ENCODE results near the gene NNAT. TPM values are rescaled to one million over a fixed set of nuclear protein-coding genes. Genes with fewer than 3 reads are reported as not detected.
A peak's percentile ranks its signal among the peaks of the same experiment; 100 is the strongest.

Gene NNAT
- total RNA-seq, 1 experiment from 2014 or later = not detected

DNA sequence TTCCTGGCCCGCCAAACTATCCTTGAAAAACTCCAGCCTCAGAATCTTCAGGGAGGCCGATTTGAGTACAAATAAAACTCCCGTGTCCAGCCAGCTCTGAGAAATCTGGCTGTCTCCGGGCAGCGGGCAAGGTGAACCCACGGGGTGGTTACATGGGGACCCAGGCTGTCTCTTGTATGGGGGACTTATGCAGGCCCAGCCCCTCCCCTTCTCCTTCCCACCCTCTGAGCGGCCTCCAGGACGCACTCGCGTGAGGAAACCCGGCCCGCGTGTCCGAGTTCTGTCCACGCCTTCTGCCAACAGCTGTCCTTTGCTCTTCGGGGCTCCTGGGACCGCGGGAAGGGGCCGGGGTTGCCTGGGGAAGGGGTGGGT is 43.0 kb downstream of the NNAT start:
- intact Hi-C loops (cut with micrococcal nuclease; ENCODE audit: unreplicated experiment) = loop anchor here (2.0 to 10.0 kb wide), 7 partner anchors 341 to 843 kb away; partner anchors contain the start of genes TGM2 and VSTM2L
- DNase-seq = no peak
- Histone ChIP-seq H3F3A (ENCODE audit: insufficient read depth, low read depth) (no peaks in the 10 kb centered on the region), H3K9me3 (ENCODE audit: insufficient read depth, low read depth) (no peaks in the 10 kb centered on the region), H3K36me3 (ENCODE audit: low read depth) (no peaks in the 10 kb centered on the region), H3K9me2 (ENCODE audit: insufficient read depth) (no peaks in the 10 kb centered on the region), H2AFZ (no peak overlapping the region), H3K27me3 (ENCODE audit: insufficient read depth, low read depth) (peaks cover 43% of the 10 kb centered on the region), H3K27ac (no peak overlapping the region), H3K79me2 (ENCODE audit: low read depth) (no peaks in the 10 kb centered on the region), H4K20me1 (ENCODE audit: insufficient read depth) (peaks cover 4% of the 10 kb centered on the region; the same call in 1 of the 2 replicates), H3K4me2 (peak overlapping the region; percentile 68), H3K4me3 (no peak overlapping the region), H3K4me1 (replicated peaks; ENCODE audit: insufficient read depth) (no peaks in the 10 kb centered on the region)
- BruUV-seq (replicated peaks) = no TSS peak
- POLR2A ChIA-PET (ENCODE audit: unreplicated experiment) = no interaction called here
- no peak for TF ChIP-seq EZH2 (IDR thresholded peaks at IDR 0.05; ENCODE audit: low read depth)
- TF ChIP-seq, protein P1, sequence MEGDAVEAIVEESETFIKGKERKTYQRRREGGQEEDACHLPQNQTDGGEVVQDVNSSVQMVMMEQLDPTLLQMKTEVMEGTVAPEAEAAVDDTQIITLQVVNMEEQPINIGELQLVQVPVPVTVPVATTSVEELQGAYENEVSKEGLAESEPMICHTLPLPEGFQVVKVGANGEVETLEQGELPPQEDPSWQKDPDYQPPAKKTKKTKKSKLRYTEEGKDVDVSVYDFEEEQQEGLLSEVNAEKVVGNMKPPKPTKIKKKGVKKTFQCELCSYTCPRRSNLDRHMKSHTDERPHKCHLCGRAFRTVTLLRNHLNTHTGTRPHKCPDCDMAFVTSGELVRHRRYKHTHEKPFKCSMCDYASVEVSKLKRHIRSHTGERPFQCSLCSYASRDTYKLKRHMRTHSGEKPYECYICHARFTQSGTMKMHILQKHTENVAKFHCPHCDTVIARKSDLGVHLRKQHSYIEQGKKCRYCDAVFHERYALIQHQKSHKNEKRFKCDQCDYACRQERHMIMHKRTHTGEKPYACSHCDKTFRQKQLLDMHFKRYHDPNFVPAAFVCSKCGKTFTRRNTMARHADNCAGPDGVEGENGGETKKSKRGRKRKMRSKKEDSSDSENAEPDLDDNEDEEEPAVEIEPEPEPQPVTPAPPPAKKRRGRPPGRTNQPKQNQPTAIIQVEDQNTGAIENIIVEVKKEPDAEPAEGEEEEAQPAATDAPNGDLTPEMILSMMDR (conservative IDR thresholded peaks at IDR 0.05) = no peak
- CTCF ChIA-PET = interaction anchor here (0.6 to 1.4 kb wide), 5 partner anchors 478 to 657 kb away, joined by 3 to 6 read pairs (median 5); no protein-coding TSS in a partner anchor

DNA sequence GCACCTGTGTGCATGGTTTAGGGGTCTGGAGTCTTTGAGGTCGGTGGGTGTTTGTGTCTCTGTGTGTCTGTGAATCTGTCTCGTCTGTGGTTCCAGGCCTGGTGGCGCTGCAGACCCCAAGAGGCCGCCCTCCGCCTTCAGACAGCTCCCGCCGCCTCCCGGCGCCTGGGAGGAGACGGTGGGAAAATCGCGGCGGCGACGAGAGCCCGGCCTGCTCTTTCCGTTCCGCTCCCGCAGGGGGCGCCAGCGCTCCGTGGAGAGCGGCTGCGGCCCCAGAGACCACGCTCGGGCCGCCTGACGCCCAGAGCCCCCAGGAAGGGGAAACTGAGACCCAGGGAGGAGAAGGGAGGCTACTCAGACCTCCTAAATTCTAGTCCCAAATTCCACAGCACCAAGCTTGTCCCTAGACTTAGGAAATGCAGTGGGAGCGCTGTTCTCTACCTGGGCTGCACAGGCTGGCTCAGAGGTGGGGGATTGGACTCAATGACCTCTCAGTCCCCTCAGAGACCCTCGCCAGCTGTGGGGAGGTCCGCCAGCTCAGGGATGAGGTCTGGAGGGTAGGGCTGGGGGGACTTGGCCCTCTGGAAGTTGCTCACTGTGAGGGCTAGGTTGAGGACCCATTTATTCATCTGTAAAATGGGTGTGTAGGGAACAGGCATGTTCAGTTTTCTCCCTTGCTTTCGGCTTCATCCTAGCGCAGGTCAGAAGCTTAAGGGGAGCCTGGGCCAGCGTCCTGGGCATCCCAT is 43.5 kb downstream of the NNAT start:
- no peaks in the 10 kb centered on the region for H3K9me2 ChIP-seq (ENCODE audit: insufficient read depth)
- BruUV-seq (replicated peaks) = no TSS peak
- H3K4me3 ChIP-seq = no peak overlapping the region
- no peaks in the 10 kb centered on the region for H3K36me3 ChIP-seq (ENCODE audit: low read depth)
- H3K9me3 ChIP-seq (ENCODE audit: insufficient read depth, low read depth) = no peaks in the 10 kb centered on the region
- DNase-seq = peak in 1 of 2 experiments; percentile 61
- intact Hi-C loops (cut with micrococcal nuclease; ENCODE audit: unreplicated experiment) = loop anchor here (2.0 to 10.0 kb wide), 7 partner anchors 340 to 843 kb away; partner anchors contain the start of genes TGM2 and VSTM2L
- H2AFZ ChIP-seq = no peak overlapping the region
- H3K79me2 ChIP-seq (ENCODE audit: low read depth) = no peaks in the 10 kb centered on the region
- peaks cover 4% of the 10 kb centered on the region; the same call in 1 of the 2 replicates for H4K20me1 ChIP-seq (ENCODE audit: insufficient read depth)
- H3K4me2 ChIP-seq = peak overlapping the region; percentile 68
- ChIA-PET CTCF (interaction anchor here (0.6 to 1.4 kb wide), 7 partner anchors 428 to 657 kb away, joined by 3 to 11 read pairs (median 5); no protein-coding TSS in a partner anchor), POLR2A (ENCODE audit: unreplicated experiment) (no interaction called here)
- H3K27ac ChIP-seq = no peak overlapping the region
- no peaks in the 10 kb centered on the region for H3K4me1 ChIP-seq (replicated peaks; ENCODE audit: insufficient read depth)
- no peaks in the 10 kb centered on the region for H3F3A ChIP-seq (ENCODE audit: insufficient read depth, low read depth)
- H3K27me3 ChIP-seq (ENCODE audit: insufficient read depth, low read depth) = peaks cover 49% of the 10 kb centered on the region
- no peak for TF ChIP-seq EZH2 (IDR thresholded peaks at IDR 0.05; ENCODE audit: low read depth)
- TF ChIP-seq, protein P1 (conservative IDR thresholded peaks at IDR 0.05) = peak; percentile 95

DNA sequence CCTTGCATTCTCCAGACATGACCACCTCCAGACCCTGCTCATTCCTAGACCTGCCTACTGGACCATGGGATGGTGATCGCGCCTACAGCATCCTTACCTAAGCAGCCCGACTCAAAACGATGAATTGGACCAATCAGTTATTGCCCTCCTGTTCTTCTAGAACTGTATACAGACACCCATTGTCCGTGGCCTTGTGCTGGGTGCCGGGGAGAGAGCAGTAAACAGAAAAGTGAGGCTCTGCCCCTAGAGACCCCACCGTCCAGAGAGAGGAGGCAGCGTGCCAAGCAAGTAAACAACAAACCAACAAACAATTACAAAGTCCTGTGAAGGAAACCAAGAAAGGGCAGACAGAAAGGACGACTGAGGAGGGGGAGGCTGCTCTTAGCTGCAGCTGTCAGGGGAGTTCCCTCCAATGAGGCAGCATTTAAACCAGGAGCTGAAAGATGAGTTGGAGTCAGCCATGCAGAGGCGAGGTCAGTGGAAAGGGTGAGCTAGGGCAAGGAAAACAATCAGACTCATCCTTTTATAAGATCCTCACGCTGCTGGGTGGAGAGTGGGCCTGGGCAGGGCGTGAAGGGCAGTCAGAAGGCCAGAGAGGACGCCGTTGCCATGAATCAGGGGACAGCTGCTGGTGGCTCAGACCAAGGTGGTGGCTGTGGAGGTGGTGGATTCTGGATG is 44.2 kb downstream of the NNAT start:
- Histone ChIP-seq H3K27me3 (ENCODE audit: insufficient read depth, low read depth) (peaks cover 56% of the 10 kb centered on the region), H2AFZ (no peak overlapping the region)
- CTCF ChIA-PET = interaction anchor here (0.5 to 1.4 kb wide), 4 partner anchors 427 to 1188 kb away, joined by 3 to 11 read pairs (median 6); no protein-coding TSS in a partner anchor

More for the DNA sequence above, 44.2 kb downstream of the NNAT start:
- H4K20me1 ChIP-seq (ENCODE audit: insufficient read depth) = peaks cover 4% of the 10 kb centered on the region; the same call in 1 of the 2 replicates
- no peaks in the 10 kb centered on the region for H3K36me3 ChIP-seq (ENCODE audit: low read depth)
- H3K9me3 ChIP-seq (ENCODE audit: insufficient read depth, low read depth) = no peaks in the 10 kb centered on the region
- no peaks in the 10 kb centered on the region for H3F3A ChIP-seq (ENCODE audit: insufficient read depth, low read depth)
- no peak overlapping the region for H3K4me3 ChIP-seq
- no peak overlapping the region for H3K4me2 ChIP-seq
- POLR2A ChIA-PET (ENCODE audit: unreplicated experiment) = no interaction called here
- no peaks in the 10 kb centered on the region for H3K9me2 ChIP-seq (ENCODE audit: insufficient read depth)
- no peaks in the 10 kb centered on the region for H3K4me1 ChIP-seq (replicated peaks; ENCODE audit: insufficient read depth)
- BruUV-seq (replicated peaks) = no TSS peak
- DNase-seq = no peak
- H3K79me2 ChIP-seq (ENCODE audit: low read depth) = no peaks in the 10 kb centered on the region
- H3K27ac ChIP-seq = no peak overlapping the region
- intact Hi-C loops (cut with micrococcal nuclease; ENCODE audit: unreplicated experiment) = loop anchor here (2.0 to 10.0 kb wide), 3 partner anchors 340 to 600 kb away; partner anchors contain the start of genes TGM2 and VSTM2L
- no peak for TF ChIP-seq EZH2 (IDR thresholded peaks at IDR 0.05; ENCODE audit: low read depth)
- TF ChIP-seq, protein P1 (conservative IDR thresholded peaks at IDR 0.05) = no peak

All from PC-9 (cell line).